Choroid plexus epithelial cell (primary cell): Measurements from ENCODE around the gene LYRM4.

ENCODE experiments used
- DNase-seq: peaks from one replicate; pipeline ENCODE4 v3.0.0-alpha.2; 2010; ENCODE audit warnings: low read depth
- H3K4me3 ChIP-seq: 2 replicates; pipeline ENCODE4 v1.5.1; 2011; ENCODE audit warnings: low read depth, mild to moderate bottlenecking, control low read depth, low read length, moderate library complexity
- TF ChIP-seq, protein P1 (sequence below): conservative IDR thresholded peaks from 2 replicates; pipeline ENCODE4 v1.5.1; 2011; ENCODE audit warnings: low read depth, mild to moderate bottlenecking, control low read depth, inconsistent platforms, low read length, moderate library complexity

LYRM4 gene

DNA sequence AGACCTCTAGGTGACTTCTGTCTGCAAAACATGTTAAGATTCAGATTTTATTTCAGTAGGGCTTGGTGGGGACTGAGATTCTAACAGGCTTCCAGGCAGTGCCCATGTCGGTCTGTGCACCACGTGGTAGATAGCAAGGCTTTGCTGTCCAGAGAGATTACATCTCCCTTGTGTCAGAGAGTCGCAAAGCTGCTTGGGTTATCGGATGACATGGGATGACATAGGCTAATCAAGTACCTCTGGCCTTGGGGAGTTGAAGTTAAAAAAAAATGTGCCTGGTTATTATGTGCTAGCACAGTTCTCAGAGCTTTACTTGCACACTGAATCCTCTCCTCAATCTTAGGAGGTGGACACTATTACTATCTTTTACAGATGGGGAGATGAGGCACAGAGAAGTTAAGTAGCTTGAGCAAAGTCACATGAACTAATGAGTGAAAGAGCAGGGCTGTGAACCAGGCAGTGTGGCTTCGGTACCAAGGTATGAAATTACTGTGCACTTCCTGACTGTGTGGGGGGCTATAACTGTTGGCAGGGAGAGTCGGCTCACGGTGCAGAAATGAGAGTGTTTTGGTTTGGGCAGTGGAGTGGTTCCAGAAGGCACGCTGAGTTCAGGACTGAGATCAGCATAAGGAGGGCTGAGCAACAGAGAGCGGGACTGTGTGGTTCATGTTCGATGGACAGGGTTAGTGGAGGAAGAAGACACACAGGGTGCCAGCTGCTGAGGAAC lies 41.6 kb upstream of the LYRM4 start:
- peak; percentile 41 for DNase-seq

DNA sequence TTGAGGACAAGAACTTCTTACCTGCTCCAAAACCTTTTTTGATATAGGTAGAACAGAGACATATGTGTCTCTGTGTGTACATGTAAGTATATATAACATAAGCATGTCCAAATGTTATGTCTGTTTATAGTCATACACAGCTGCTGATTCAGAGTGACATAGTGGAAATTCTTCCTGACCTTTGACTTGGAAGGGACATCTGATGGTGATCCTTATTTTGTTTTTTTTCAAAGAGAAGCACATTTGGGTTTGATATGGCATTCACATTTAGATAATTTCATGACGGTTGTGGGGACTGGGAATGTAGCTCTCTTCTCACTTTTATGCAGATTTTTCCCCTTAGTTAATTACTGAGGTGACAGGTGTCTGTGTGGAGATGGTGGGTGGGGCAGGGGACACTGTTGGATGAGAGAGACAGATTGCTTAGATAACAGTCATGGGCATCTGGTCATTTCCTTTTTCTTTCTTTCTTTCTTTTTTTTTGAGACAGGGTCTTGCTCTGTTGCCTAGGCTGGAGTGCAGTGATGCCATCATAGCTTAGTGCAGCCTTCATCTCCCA lies 39.5 kb upstream of the LYRM4 start:
- no peak overlapping the region for H3K4me3 ChIP-seq
- no peak for DNase-seq
- TF ChIP-seq, protein P1, sequence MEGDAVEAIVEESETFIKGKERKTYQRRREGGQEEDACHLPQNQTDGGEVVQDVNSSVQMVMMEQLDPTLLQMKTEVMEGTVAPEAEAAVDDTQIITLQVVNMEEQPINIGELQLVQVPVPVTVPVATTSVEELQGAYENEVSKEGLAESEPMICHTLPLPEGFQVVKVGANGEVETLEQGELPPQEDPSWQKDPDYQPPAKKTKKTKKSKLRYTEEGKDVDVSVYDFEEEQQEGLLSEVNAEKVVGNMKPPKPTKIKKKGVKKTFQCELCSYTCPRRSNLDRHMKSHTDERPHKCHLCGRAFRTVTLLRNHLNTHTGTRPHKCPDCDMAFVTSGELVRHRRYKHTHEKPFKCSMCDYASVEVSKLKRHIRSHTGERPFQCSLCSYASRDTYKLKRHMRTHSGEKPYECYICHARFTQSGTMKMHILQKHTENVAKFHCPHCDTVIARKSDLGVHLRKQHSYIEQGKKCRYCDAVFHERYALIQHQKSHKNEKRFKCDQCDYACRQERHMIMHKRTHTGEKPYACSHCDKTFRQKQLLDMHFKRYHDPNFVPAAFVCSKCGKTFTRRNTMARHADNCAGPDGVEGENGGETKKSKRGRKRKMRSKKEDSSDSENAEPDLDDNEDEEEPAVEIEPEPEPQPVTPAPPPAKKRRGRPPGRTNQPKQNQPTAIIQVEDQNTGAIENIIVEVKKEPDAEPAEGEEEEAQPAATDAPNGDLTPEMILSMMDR = no peak

More for the DNA sequence above, 41.6 kb upstream of the LYRM4 start:
- H3K4me3 ChIP-seq = no peak overlapping the region
- TF ChIP-seq, protein P1 = no peak

DNA sequence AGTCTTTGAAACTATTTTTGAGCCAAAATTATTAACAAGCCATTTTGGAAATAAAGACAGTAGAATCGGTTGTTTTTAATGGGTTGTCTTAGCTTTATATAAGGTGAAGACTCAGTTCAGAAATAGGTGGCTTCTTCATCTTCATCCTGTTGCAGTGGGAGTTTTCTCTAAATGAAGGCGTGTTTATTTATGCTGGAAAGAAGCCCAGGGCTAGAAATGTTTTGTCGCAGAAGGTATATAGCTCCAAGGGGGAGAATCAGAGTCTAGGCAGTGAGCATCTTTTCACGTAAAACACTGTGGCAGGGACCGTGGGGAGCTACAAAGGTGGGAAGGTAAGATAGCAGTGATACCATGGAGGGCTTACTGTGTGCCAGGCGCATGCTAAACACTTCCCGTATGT lies 34.9 kb upstream of the LYRM4 start:
- H3K4me3 ChIP-seq = no peak overlapping the region
- DNase-seq = peak; percentile 63
- TF ChIP-seq, protein P1 = no peak

DNA sequence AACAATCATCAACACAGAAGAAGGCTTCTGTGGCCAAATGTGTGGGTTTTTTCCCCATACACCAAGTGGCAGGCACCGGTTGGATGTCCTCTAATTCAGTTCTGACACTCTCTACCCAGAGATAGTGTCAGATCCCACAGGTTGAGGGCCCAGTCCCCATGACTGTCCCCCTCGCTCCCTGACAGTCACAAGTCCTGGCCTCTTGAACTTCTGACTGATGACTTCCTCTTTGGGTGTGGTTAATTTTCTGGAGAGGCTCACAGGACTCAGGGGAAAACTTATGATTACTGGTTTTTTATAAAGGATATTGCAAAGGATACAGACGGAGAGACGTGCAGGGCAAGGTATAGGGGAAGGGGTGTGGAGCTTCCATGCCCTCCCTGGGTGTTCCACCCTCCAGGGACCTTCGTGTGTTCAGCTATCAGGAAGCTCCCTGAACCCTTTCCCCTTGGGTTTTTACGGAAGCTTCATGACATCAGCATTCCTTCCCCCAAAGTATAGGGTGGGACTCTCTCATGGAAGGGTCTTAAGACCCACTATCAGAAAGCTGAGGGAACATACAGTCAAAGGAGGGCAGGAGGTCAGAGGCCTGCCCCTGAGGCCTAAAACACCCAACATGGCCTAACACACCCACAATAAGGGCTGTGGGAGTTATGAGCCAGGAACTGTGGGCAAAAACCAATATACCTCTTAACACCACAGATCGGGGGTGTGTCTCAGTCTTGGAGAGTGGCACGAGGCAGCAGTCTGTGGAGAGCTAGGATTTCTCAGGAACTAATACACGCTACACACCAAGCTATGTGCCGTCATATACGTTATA lies 33.9 kb upstream of the LYRM4 start:
- H3K4me3 ChIP-seq = no peak overlapping the region
- DNase-seq = no peak
- TF ChIP-seq, protein P1 = no peak

GRCh38 chr6:5293692-5294091 lies 32.9 kb upstream of the LYRM4 start:
- DNase-seq = no peak
- H3K4me3 ChIP-seq = no peak overlapping the region
- TF ChIP-seq, protein P1 = no peak

- TF ChIP-seq, protein P1 = no peak
- no peak overlapping the region for H3K4me3 ChIP-seq
- DNase-seq = no peak
Observed at GRCh38 chr6:5292154-5292553, 31.4 kb upstream of the LYRM4 start.
